PC-9 (cell line): ENCODE measurements around the gene COL5A3. TPM values are rescaled to one million over a fixed set of nuclear protein-coding genes. Genes with fewer than 3 reads are reported as not detected.

ENCODE experiments used
- BruUV-seq: library from RNA; stranded (reverse); fragments of 400-500 nt; replicated peaks from 2 replicates; lab custom pipeline; 2021; lab: Mats Ljungman, UMichigan
- CTCF ChIA-PET: fragments of 300-600 bp; sonication (Branson Sonifier 250); formaldehyde crosslinking; loops from one replicate; lab custom pipeline; 2022; ENCODE audit warnings: antibody characterized with exemption; lab: Charles Lee
- POLR2A ChIA-PET: fragments of 300-600 bp; sonication (Branson Sonifier 250); formaldehyde crosslinking; loops from one replicate; lab custom pipeline; 2022; ENCODE audit warnings: antibody characterized with exemption; ENCODE audit not compliant: unreplicated experiment; lab: Charles Lee
- DNase-seq, 2 experiments: peaks; one replicate each; pipeline versions ENCODE4 v3.0.0 to v3.0.0-alpha.2; 2015 to 2022; ENCODE audit warnings: mixed read lengths in 1 of 2
- H2AFZ ChIP-seq: fragments of 200-600 bp; sonication (generic); 2 replicates; pipeline ENCODE4 v1.8.1; 2017; ENCODE audit warnings: antibody characterized with exemption
- H3F3A ChIP-seq: fragments of 200-600 bp; sonication (generic); 2 replicates; pipeline ENCODE4 v1.8.1; 2017; ENCODE audit warnings: antibody characterized with exemption, mild to moderate bottlenecking, low read depth; ENCODE audit not compliant: insufficient read depth
- H3K27ac ChIP-seq: fragments of 200-600 bp; sonication (generic); 2 replicates; pipeline ENCODE4 v1.6.1; 2016; ENCODE audit warnings: mixed run types
- H3K27me3 ChIP-seq: fragments of 200-600 bp; sonication (generic); 2 replicates; pipeline ENCODE4 v1.6.1; 2016; ENCODE audit warnings: low read depth, mixed run types; ENCODE audit not compliant: insufficient read depth
- H3K36me3 ChIP-seq: fragments of 200-600 bp; sonication (generic); 2 replicates; pipeline ENCODE4 v1.6.1; 2016; ENCODE audit warnings: low read depth, mixed run types
- H3K4me1 ChIP-seq: fragments of 200-600 bp; sonication (generic); replicated peaks from 2 replicates; pipeline ENCODE4 v1.6.1; 2016; ENCODE audit warnings: mixed run types; ENCODE audit not compliant: insufficient read depth
- H3K4me2 ChIP-seq: fragments of 200-600 bp; sonication (generic); 2 replicates; pipeline ENCODE4 v1.6.1; 2017; ENCODE audit warnings: mixed run types
- H3K4me3 ChIP-seq: fragments of 200-600 bp; sonication (generic); 2 replicates; pipeline ENCODE4 v1.6.1; 2016; ENCODE audit warnings: mixed run types
- H3K79me2 ChIP-seq: fragments of 200-600 bp; sonication (generic); 2 replicates; pipeline ENCODE4 v1.6.1; 2017; ENCODE audit warnings: low read depth, mixed run types
- H3K9me2 ChIP-seq: fragments of 200-600 bp; sonication (generic); 2 replicates; pipeline ENCODE4 v1.8.1; 2017; ENCODE audit warnings: mild to moderate bottlenecking; ENCODE audit not compliant: insufficient read depth
- H3K9me3 ChIP-seq: fragments of 200-600 bp; sonication (generic); 2 replicates; pipeline ENCODE4 v1.8.1; 2016; ENCODE audit warnings: low read depth; ENCODE audit not compliant: insufficient read depth
- H4K20me1 ChIP-seq: fragments of 200-600 bp; sonication (generic); 2 replicates; pipeline ENCODE4 v1.8.1; 2017; ENCODE audit not compliant: insufficient read depth
- CTCF ChIP-seq: fragments of 200-600 bp; sonication (generic); conservative IDR thresholded peaks from 2 replicates; pipeline ENCODE4 v1.6.1; 2017; ENCODE audit warnings: mixed run types, antibody characterized with exemption, mild to moderate bottlenecking, moderate library complexity
- EZH2 ChIP-seq: fragments of 200-600 bp; sonication (generic); IDR thresholded peaks from 2 replicates; pipeline ENCODE4 v1.8.0; 2017; ENCODE audit warnings: antibody characterized with exemption, low read depth
- intact Hi-C: fragments of 100-400 bp; cut with micrococcal nuclease; formaldehyde crosslinking; loops from one replicate; pipeline ENCODE4 v1.10.0; 2022; ENCODE audit not compliant: unreplicated experiment
- total RNA-seq: library from RNA; stranded (reverse); gene quantifications from 2 replicates; pipeline ENCODE4 v1.2.3, GENCODE V29; 2021

The COL5A3 gene
- total RNA-seq, 1 experiment from 2014 or later: not detected

- CTCF ChIA-PET: no interaction called here
- no peak for DNase-seq
- Histone ChIP-seq H3K9me3 (no peaks in the 10 kb centered on the region), H3K4me1 (no peaks in the 10 kb centered on the region), H3F3A (no peaks in the 10 kb centered on the region), H3K9me2 (no peaks in the 10 kb centered on the region), H3K79me2 (no peaks in the 10 kb centered on the region), H3K36me3 (no peaks in the 10 kb centered on the region), H3K4me2 (no peak overlapping the region), H2AFZ (no peak overlapping the region), H3K4me3 (no peak overlapping the region), H4K20me1 (no peaks in the 10 kb centered on the region), H3K27ac (no peak overlapping the region), H3K27me3 (peaks cover 47% of the 10 kb centered on the region)
- no TSS peak for BruUV-seq
- POLR2A ChIA-PET: no interaction called here
- TF ChIP-seq CTCF (no peak), EZH2 (no peak)
- intact Hi-C loops: no loop called here
Measured at GRCh38 chr19:9966448-9966847, 43.9 kb downstream of the COL5A3 start.

- CTCF ChIA-PET: no interaction called here
- Histone ChIP-seq H3K9me2 (no peaks in the 10 kb centered on the region), H4K20me1 (no peaks in the 10 kb centered on the region), H3K27ac (no peak overlapping the region), H3K4me1 (no peaks in the 10 kb centered on the region), H3K4me3 (no peak overlapping the region), H3K79me2 (no peaks in the 10 kb centered on the region), H2AFZ (no peak overlapping the region), H3K9me3 (no peaks in the 10 kb centered on the region), H3K4me2 (no peak overlapping the region), H3K36me3 (no peaks in the 10 kb centered on the region), H3K27me3 (peaks cover 49% of the 10 kb centered on the region), H3F3A (no peaks in the 10 kb centered on the region)
- BruUV-seq: no TSS peak
- TF ChIP-seq CTCF (no peak), EZH2 (no peak)
- intact Hi-C loops: no loop called here
- no peak for DNase-seq
- POLR2A ChIA-PET: no interaction called here
Measured at GRCh38 chr19:9966024-9966423, 44.3 kb downstream of the COL5A3 start.

- DNase-seq: no peak
- no peak overlapping the region for H3K4me3 ChIP-seq
- intact Hi-C loops: no loop called here
- H3K79me2 ChIP-seq: no peaks in the 10 kb centered on the region
- TF ChIP-seq EZH2 (no peak), CTCF (no peak)
- no peaks in the 10 kb centered on the region for H3K36me3 ChIP-seq
- H3K27ac ChIP-seq: no peak overlapping the region
- H3K4me1 ChIP-seq: no peaks in the 10 kb centered on the region
- no peaks in the 10 kb centered on the region for H3K9me3 ChIP-seq
- CTCF ChIA-PET: interaction anchor here (1.0 kb wide), 1 partner anchor 38 kb away, joined by 3 read pairs; no protein-coding TSS in a partner anchor
- no TSS peak for BruUV-seq
- no peak overlapping the region for H2AFZ ChIP-seq
- peaks cover 59% of the 10 kb centered on the region for H3K27me3 ChIP-seq
- no peaks in the 10 kb centered on the region for H4K20me1 ChIP-seq
- H3K4me2 ChIP-seq: no peak overlapping the region
- no peaks in the 10 kb centered on the region for H3F3A ChIP-seq
- no peaks in the 10 kb centered on the region for H3K9me2 ChIP-seq
- POLR2A ChIA-PET: no interaction called here
Measured at GRCh38 chr19:9962623-9963290, 47.5 kb downstream of the COL5A3 start.
